ENCODE results near the gene CCDC3. TPM values are rescaled to one million over a fixed set of nuclear protein-coding genes. Genes with fewer than 3 reads are reported as not detected.

Gene CCDC3
- total RNA-seq, 4 donors from 2014 or later, result 7.9 to 40.6 (median 24.9) TPM

DNA sequence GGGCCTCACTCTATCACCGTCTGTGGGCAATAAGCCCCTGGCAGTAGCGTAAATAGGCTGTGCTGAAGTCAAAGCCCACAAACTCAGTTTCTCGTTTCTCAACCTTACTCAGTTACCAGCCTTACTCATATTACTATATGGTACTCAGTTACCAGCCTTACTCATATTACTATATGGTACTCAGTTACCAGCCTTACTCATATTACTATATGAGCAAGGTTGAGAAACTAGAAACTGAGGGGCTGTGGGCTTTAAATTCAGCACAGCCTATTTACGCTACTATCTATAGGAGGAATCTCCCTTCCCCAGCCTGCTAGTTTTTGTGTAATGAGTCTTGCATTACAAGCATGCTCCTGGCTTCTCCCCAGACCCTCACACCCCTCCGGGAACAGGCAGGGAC lies 35.4 kb downstream of the CCDC3 start:
- no peaks in the 10 kb centered on the region for H3K27me3 ChIP-seq
- TF ChIP-seq CTCF (IDR thresholded peaks at IDR 0.05) (no peak), POLR2A (IDR thresholded peaks at IDR 0.05) (no peak)
- intact Hi-C loops (cut with DNase I; ENCODE audit: low total_unique reads), result no loop called here
- H3K4me3 ChIP-seq, result no peak overlapping the region
- no peak for DNase-seq
- no peaks in the 10 kb centered on the region for H3K36me3 ChIP-seq
- H3K4me1 ChIP-seq, result peaks cover 0 to 6% of the 10 kb centered on the region in 2 donors
- H3K9me3 ChIP-seq, result peaks cover 0 to 11% of the 10 kb centered on the region in 2 donors
- no peak overlapping the region for H3K27ac ChIP-seq

DNA sequence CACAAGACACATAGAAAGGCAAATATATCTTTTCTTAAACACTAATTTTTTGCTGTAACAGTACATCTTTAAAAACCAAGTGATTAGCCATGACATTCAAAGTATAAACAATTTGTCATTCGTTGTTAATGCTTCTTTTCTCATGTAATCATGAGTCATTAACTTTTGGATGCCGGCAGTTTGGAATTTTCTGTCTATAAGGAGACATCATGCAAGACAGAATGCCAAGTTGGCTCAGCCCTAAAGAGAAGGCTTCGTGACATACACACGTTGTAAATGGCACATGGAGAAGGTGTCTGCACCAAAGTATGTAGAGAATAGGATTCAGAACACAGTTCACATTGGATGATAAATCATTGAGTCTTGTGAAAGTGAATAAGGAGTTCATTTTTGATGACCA lies 35.9 kb downstream of the CCDC3 start:
- intact Hi-C loops (cut with DNase I; ENCODE audit: low total_unique reads), result no loop called here
- peaks cover 0 to 6% of the 10 kb centered on the region in 2 donors for H3K4me1 ChIP-seq
- H3K36me3 ChIP-seq, result no peaks in the 10 kb centered on the region
- TF ChIP-seq CTCF (IDR thresholded peaks at IDR 0.05), result no peak
- TF ChIP-seq POLR2A (IDR thresholded peaks at IDR 0.05), result no peak
- no peak overlapping the region for H3K4me3 ChIP-seq
- H3K27me3 ChIP-seq, result no peaks in the 10 kb centered on the region
- H3K9me3 ChIP-seq, result peaks cover 0 to 11% of the 10 kb centered on the region in 2 donors
- no peak overlapping the region for H3K27ac ChIP-seq
- no peak for DNase-seq

GRCh38 chr10:12962556-12962955 lies 39.0 kb downstream of the CCDC3 start:
- TF ChIP-seq POLR2A (IDR thresholded peaks at IDR 0.05) (no peak), CTCF (IDR thresholded peaks at IDR 0.05) (no peak)
- intact Hi-C loops (cut with DNase I; ENCODE audit: low total_unique reads), result no loop called here
- Histone ChIP-seq H3K4me1 (peaks cover 0 to 6% of the 10 kb centered on the region in 2 donors), H3K27ac (peak overlapping the region; percentile 13 to 17), H3K4me3 (no peak overlapping the region), H3K27me3 (no peaks in the 10 kb centered on the region), H3K9me3 (peaks cover 0 to 4% of the 10 kb centered on the region in 2 donors), H3K36me3 (no peaks in the 10 kb centered on the region)
- no peak for DNase-seq

DNA sequence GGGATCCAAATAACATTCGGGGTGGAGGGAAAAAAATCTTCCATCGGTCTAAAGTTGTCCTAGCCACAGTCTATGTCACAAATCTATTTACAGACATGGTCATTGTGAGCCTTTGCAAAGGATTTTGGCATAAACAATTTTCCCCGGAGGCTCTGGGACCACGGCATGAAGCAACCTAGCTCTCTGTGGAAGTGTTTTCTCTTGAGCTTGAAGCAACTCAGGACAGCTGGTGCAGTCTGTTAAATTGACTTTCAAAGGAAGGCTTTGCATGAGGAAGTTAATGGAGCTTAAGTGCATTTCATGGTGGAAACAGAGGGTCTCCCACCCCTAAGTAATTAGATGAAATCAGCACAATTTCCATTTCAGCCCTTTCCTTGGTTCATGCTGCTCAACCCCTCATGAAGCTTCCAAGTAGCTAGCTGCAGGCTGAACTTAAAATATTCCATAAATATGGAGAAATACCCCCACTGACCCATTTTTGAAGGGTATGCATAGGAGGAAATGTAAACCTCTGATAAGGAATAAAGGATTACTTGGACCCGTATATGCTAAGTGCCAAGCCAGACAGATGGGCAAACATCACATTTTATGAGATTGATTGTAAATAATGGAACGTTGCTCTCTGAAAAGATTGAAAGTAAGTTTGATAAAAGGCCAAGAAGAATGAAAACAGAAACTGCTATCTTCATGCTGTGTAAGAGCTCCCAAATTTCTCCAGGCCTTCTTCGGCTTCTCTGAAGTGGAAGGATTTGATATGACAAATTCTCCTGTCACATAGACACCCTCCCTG lies 39.9 kb downstream of the CCDC3 start:
- Histone ChIP-seq H3K36me3 (no peaks in the 10 kb centered on the region), H3K27me3 (no peaks in the 10 kb centered on the region), H3K4me1 (peaks cover 0 to 6% of the 10 kb centered on the region in 2 donors), H3K4me3 (no peak overlapping the region), H3K9me3 (no peaks in the 10 kb centered on the region), H3K27ac (peak overlapping the region; percentile 61 to 80)
- DNase-seq, result no peak
- TF ChIP-seq CTCF (IDR thresholded peaks at IDR 0.05), result no peak
- TF ChIP-seq POLR2A (IDR thresholded peaks at IDR 0.05), result no peak
- intact Hi-C loops (cut with DNase I; ENCODE audit: low total_unique reads), result no loop called here

DNA sequence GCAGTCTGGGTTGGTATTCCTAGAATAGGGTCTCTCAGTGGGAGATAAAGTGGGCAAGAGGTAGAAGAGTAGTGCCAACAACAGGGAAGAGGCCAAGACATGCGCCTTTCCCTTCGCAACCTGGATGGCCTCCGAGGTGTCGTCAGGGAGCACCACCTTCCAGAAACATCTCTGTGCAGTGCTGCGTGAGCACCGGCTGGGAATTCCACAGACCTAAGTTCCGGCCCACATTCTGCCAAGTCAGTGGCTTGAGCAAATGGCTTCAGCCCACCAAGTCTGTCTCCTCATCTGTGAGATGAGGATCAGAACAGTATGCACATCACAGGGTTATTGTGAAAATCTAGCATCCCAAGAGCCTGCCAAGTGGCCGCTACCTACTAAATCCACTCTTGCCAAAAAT lies 40.6 kb downstream of the CCDC3 start:
- TF ChIP-seq CTCF (IDR thresholded peaks at IDR 0.05) (no peak), POLR2A (IDR thresholded peaks at IDR 0.05) (no peak)
- intact Hi-C loops (cut with DNase I; ENCODE audit: low total_unique reads), result no loop called here
- peaks cover 0 to 6% of the 10 kb centered on the region in 2 donors for H3K4me1 ChIP-seq
- no peaks in the 10 kb centered on the region for H3K9me3 ChIP-seq
- H3K36me3 ChIP-seq, result no peaks in the 10 kb centered on the region
- peak; percentile 23 to 43 for DNase-seq
- H3K27ac ChIP-seq, result peak overlapping the region; percentile 61 to 80
- peak overlapping the region in 1 of 2 donors; percentile 29 for H3K4me3 ChIP-seq
- no peaks in the 10 kb centered on the region for H3K27me3 ChIP-seq

All from uterus (tissue), 4 donors.